Ishikawa (cell line): ENCODE results near the gene MRPS23.

Experiments
- CEBPB ChIP-seq: IDR thresholded peaks from 2 replicates; pipeline ENCODE4 v1.6.1; 2012
- CREB1 ChIP-seq: IDR thresholded peaks from 2 replicates; pipeline ENCODE4 v1.6.1; 2012; ENCODE audit warnings: low read depth
- EP300 ChIP-seq: IDR thresholded peaks from 2 replicates; pipeline ENCODE4 v1.6.1; 2012; ENCODE audit warnings: borderline replicate concordance
- FOXM1 ChIP-seq: IDR thresholded peaks from 2 replicates; pipeline ENCODE4 v1.6.1; 2012; ENCODE audit warnings: low read depth, borderline replicate concordance
- NFIC ChIP-seq: IDR thresholded peaks from 2 replicates; pipeline ENCODE4 v1.6.1; 2012
- RAD21 ChIP-seq: IDR thresholded peaks from 2 replicates; pipeline ENCODE4 v1.6.1; 2012; ENCODE audit warnings: low read depth
- REST ChIP-seq: IDR thresholded peaks from 2 replicates; pipeline ENCODE4 v1.6.1; 2012; ENCODE audit warnings: low read depth, mild to moderate bottlenecking
- TAF1 ChIP-seq: IDR thresholded peaks from 2 replicates; pipeline ENCODE4 v1.6.1; 2012; ENCODE audit warnings: low read depth, mild to moderate bottlenecking
- TCF12 ChIP-seq: IDR thresholded peaks from 2 replicates; pipeline ENCODE4 v1.6.1; 2012; ENCODE audit warnings: low read depth
- TEAD4 ChIP-seq: IDR thresholded peaks from 2 replicates; pipeline ENCODE4 v1.6.1; 2012
- YY1 ChIP-seq: IDR thresholded peaks from 2 replicates; pipeline ENCODE4 v1.6.1; 2012; ENCODE audit warnings: low read depth
- ZBTB7A ChIP-seq: IDR thresholded peaks from 2 replicates; pipeline ENCODE4 v1.6.1; 2012; ENCODE audit warnings: low read depth
- TF ChIP-seq, protein P1 (sequence below): IDR thresholded peaks from 2 replicates; pipeline ENCODE4 v1.6.1; 2012
- TF ChIP-seq, protein P2 (sequence below): IDR thresholded peaks from 2 replicates; pipeline ENCODE4 v1.6.1; 2012

DNA sequence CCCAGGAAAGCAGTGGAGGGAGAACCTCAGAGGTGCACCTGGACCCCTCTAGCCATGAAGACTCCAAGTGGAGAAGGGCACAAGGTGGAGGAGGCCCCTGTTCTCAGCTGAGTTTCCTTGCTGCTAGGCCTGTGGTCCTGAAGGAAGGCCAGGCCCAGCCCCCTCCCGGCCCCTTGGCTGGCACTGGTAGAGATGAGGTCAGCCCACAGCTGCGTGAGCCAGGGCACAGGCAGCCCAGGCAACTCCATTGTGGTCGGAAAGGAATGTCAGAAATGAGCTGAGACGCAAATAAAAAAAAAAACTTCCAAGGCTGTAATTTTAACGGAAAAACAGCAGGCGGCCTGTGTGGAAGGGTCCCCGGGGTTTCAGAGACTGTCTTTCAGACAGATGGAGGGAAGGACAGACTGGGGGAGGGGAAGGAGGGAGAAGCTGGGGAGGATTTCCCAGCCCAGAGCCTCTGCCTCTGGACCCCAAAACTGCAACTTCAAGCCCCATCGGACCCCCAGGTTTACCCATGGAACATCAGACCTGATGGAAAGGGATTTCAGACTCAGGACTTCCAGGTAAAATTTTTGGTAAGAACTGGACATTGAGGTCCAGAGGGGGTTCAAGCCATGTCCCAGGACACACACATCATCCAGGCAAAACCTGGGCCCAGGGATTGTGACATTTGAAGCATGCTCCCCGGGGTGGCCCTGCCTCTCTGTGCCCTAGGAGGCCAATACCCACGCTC, 25.6 kb upstream of the MRPS23 start:
- peak; percentile 97 for TF ChIP-seq EP300
- peak; percentile 99 for TF ChIP-seq TCF12
- TF ChIP-seq, protein P1, sequence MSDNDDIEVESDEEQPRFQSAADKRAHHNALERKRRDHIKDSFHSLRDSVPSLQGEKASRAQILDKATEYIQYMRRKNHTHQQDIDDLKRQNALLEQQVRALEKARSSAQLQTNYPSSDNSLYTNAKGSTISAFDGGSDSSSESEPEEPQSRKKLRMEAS: peak; percentile 59
- peak; percentile 49 for TF ChIP-seq CEBPB
- no peak for TF ChIP-seq TAF1
- no peak for TF ChIP-seq REST
- peak; percentile 97 for TF ChIP-seq NFIC
- peak; percentile 66; the same call in 1 of the 2 replicates for TF ChIP-seq YY1
- TF ChIP-seq RAD21: peak; percentile 34; the same call in 1 of the 2 replicates
- 0 out of 2 replicates have a peak, but pooled peaks have one; percentile 5 for TF ChIP-seq CREB1
- peak; percentile 98 for TF ChIP-seq TEAD4
- peak; percentile 96 for TF ChIP-seq FOXM1
- TF ChIP-seq, protein P2, sequence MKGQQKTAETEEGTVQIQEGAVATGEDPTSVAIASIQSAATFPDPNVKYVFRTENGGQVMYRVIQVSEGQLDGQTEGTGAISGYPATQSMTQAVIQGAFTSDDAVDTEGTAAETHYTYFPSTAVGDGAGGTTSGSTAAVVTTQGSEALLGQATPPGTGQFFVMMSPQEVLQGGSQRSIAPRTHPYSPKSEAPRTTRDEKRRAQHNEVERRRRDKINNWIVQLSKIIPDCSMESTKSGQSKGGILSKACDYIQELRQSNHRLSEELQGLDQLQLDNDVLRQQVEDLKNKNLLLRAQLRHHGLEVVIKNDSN: no peak
- TF ChIP-seq ZBTB7A: no peak; the same call in 1 of the 2 replicates
